GM12878 (cell line): ENCODE measurements around the gene CNN3. TPM values are rescaled to one million over a fixed set of nuclear protein-coding genes. Genes with fewer than 3 reads are reported as not detected.

Source experiments
- ATAC-seq: fragments of 200-7000 bp; cut with Tn5 transposase; 3 replicates; pipeline ENCODE4 v1.9.1; 2020; ENCODE audit warnings: mild to moderate bottlenecking, moderate library complexity
- BruUV-seq: library from RNA; stranded (reverse); fragments of 400-500 nt; replicated peaks from 2 replicates; lab custom pipeline; 2021; lab: Mats Ljungman, UMichigan
- CTCF ChIA-PET: fragments of 300-600 bp; sonication (Branson Sonifier 250); formaldehyde crosslinking; extraction: SDS; loops from one replicate; lab custom pipeline; 2021; ENCODE audit warnings: inconsistent platforms; lab: Yijun Ruan, JAX
- POLR2A ChIA-PET: fragments of 350-600 bp; formaldehyde crosslinking; extraction: SDS; loops from one replicate; lab custom pipeline; 2021; ENCODE audit warnings: inconsistent platforms; lab: Charles Lee
- RAD21 ChIA-PET: fragments of 300-600 bp; sonication (Branson Sonifier 250); formaldehyde crosslinking; loops from one replicate; lab custom pipeline; 2023; ENCODE audit warnings: antibody characterized with exemption; ENCODE audit not compliant: unreplicated experiment; lab: Charles Lee
- SMC1A ChIA-PET: fragments of 300-600 bp; sonication (Branson Sonifier 250); formaldehyde crosslinking; loops from one replicate; lab custom pipeline; 2023; ENCODE audit not compliant: unreplicated experiment, uncharacterized antibody; lab: Charles Lee
- DNase-seq: peaks from one replicate; pipeline ENCODE4 v3.0.0-alpha.2; 2011; ENCODE audit warnings: low read depth, low spot score
- FAIRE-seq: peaks from 3 replicates; lab custom pipeline; 2011; peaks lifted over from hg19 to GRCh38; lab: Jason Lieb, UNC
- H2AFZ ChIP-seq: 2 replicates; pipeline ENCODE4 v1.6.0; 2011; ENCODE audit warnings: low read depth, low read length, control low read depth; ENCODE audit not compliant: control insufficient read depth
- H3K27ac ChIP-seq: 2 replicates; pipeline ENCODE4 v1.5.1; 2011; ENCODE audit warnings: control low read depth; ENCODE audit not compliant: control insufficient read depth, insufficient read depth
- H3K27me3 ChIP-seq, 2 experiments: replicated peaks in 1 of 2; 2 replicates each; pipeline versions ENCODE4 v1.6.0 to v1.6.1; 2011; ENCODE audit warnings: low read length in 1 of 2; ENCODE audit not compliant: control insufficient read depth in 2 of 2, insufficient read depth in 2 of 2
- H3K36me3 ChIP-seq, 2 experiments: 2 replicates each; pipeline ENCODE4 v1.5.1; 2011; ENCODE audit warnings: low read length in 1 of 2; ENCODE audit not compliant: control insufficient read depth in 2 of 2, insufficient read depth in 2 of 2
- H3K4me1 ChIP-seq: 2 replicates; pipeline ENCODE4 v1.6.1; 2011; ENCODE audit warnings: mild to moderate bottlenecking, low read length, moderate library complexity, mixed read lengths; ENCODE audit not compliant: control insufficient read depth, insufficient read depth
- H3K4me2 ChIP-seq: 2 replicates; pipeline ENCODE4 v1.6.0; 2011; ENCODE audit warnings: control low read depth; ENCODE audit not compliant: control insufficient read depth, insufficient read depth
- H3K4me3 ChIP-seq: fragments of 200-600 bp; sonication (generic); 2 replicates; pipeline ENCODE4 v1.5.1; 2016
- H3K79me2 ChIP-seq: 2 replicates; pipeline ENCODE4 v1.6.0; 2011; ENCODE audit warnings: low read length; ENCODE audit not compliant: control insufficient read depth, insufficient read depth
- H3K9ac ChIP-seq: 2 replicates; pipeline ENCODE4 v1.8.0; 2011; ENCODE audit warnings: low read length, control low read depth, mixed read lengths; ENCODE audit not compliant: control insufficient read depth, insufficient read depth
- H3K9me3 ChIP-seq: replicated peaks from 3 replicates; pipeline ENCODE4 v1.5.1; 2011; ENCODE audit warnings: mild to moderate bottlenecking, low read length; ENCODE audit not compliant: control insufficient read depth, insufficient read depth
- H4K20me1 ChIP-seq: 2 replicates; pipeline ENCODE4 v1.6.0; 2011; ENCODE audit not compliant: control insufficient read depth, insufficient read depth
- BHLHE40 ChIP-seq, 2 experiments: fragments of 450-650 bp in 1 of 2; IDR thresholded peaks; 2 replicates each; pipeline ENCODE4 v1.6.1; 2011 to 2017; ENCODE audit warnings: low read depth in 2 of 2, borderline replicate concordance in 1 of 2, improper control_type of control experiment in 1 of 2, low read length in 1 of 2, mild to moderate bottlenecking in 1 of 2
- HSF1 ChIP-seq: fragments of 150-350 bp; IDR thresholded peaks from 2 replicates; pipeline ENCODE4 v1.6.1; 2014; ENCODE audit warnings: mild to moderate bottlenecking, low read depth, low read length
- KLF5 ChIP-seq: fragments of 450-650 bp; IDR thresholded peaks from 2 replicates; pipeline ENCODE4 v1.6.1; 2014; ENCODE audit warnings: mild to moderate bottlenecking; ENCODE audit not compliant: partially characterized antibody
- RBBP5 ChIP-seq: fragments of 200-600 bp; sonication (generic); conservative IDR thresholded peaks from 2 replicates; pipeline ENCODE4 v1.6.1; 2016
- REST ChIP-seq: IDR thresholded peaks from 2 replicates; pipeline ENCODE4 v1.6.1; 2012; ENCODE audit warnings: mild to moderate bottlenecking, low read depth, low read length
- SPI1 ChIP-seq: IDR thresholded peaks from 2 replicates; pipeline ENCODE4 v1.6.1; 2011; ENCODE audit warnings: low read depth, mild to moderate bottlenecking, low read length, moderate library complexity, borderline replicate concordance; ENCODE audit not compliant: insufficient read depth
- WGBS: methylation state at CpG from one replicate; pipeline ENCODE4 v1.1.6; 2016; ENCODE audit warnings: low lambda C conversion rate; ENCODE audit not compliant: insufficient replicate concordance, insufficient coverage; ENCODE audit errors: missing lambda C conversion rate; 5-methylcytosine and 5-hydroxymethylcytosine counted together
- in situ Hi-C: fragments of 300-500 bp; cut with MboI; formaldehyde crosslinking; loops from 9 replicates; pipeline ENCODE4 v1.14.3; 2018; ENCODE audit warnings: mixed read lengths
- intact Hi-C: fragments of 100-400 bp; cut with micrococcal nuclease; formaldehyde crosslinking; loops from one replicate; pipeline ENCODE4 v1.14.2; 2022; ENCODE audit not compliant: unreplicated experiment
- polyA plus RNA-seq, 11 experiments: library from polyadenylated mRNA; depleted of rRNA in 4 of 11; unstranded in 6 of 11; stranded (reverse) in 5 of 11; fragments of >200 nt; fragmentation: Nextera tagmentation in 4 of 11; fragmentation: Illumina TruSeq in 1 of 11; extraction: Ambion mirVana in 4 of 11; extraction: Trizol in 1 of 11; gene quantifications; 1 replicate in 1 of 11; 2 replicates in 10 of 11; pipeline versions ENCODE4 v1.2.1 to v1.2.3, GENCODE V29; 2011 to 2016; ENCODE audit warnings: inconsistent platforms in 2 of 11, missing spikeins in 2 of 11, low read depth in 1 of 11
- total RNA-seq, 4 experiments: library from RNA; depleted of rRNA in 3 of 4; stranded (reverse); fragments of >200 nt in 3 of 4; fragmentation: Illumina TruSeq in 1 of 4; extraction: Trizol in 1 of 4; gene quantifications; 2 replicates each; pipeline versions ENCODE4 v1.2.1 to v1.2.3, GENCODE V29; 2013 to 2021

CNN3 gene
- total and polyA plus RNA-seq, 10 of the 15 experiments (the other 5 are each of a cell fraction or from before 2014, with no cell fraction given), result 0.20 to 48.4 (median 34.3) TPM

- no peak overlapping the region for H3K4me3 ChIP-seq
- TF ChIP-seq KLF5 (no peak), HSF1 (no peak), BHLHE40 (IDR thresholded peaks at IDR 0.05; ENCODE audit: borderline replicate concordance in 1 of 2, low read depth in 2 of 2, low read length in 1 of 2) (no peak), SPI1 (no peak), RBBP5 (no peak), REST (no peak)
- TF ChIP-seq, all 136 proteins: peak for 0
- RAD21 ChIA-PET, result no interaction called here
- no peak overlapping the region for H3K9ac ChIP-seq
- 27% methylated on average over 4 of the region's 4 CpGs for WGBS
- no peak overlapping the region for H3K27ac ChIP-seq
- FAIRE-seq, result no peak
- no peaks in the 10 kb centered on the region for H3K27me3 ChIP-seq
- no peak overlapping the region for H2AFZ ChIP-seq
- no peaks in the 10 kb centered on the region for H3K4me1 ChIP-seq
- no peak overlapping the region for H3K4me2 ChIP-seq
- no TSS peak for BruUV-seq
- no peak for DNase-seq
- POLR2A ChIA-PET, result no interaction called here
- no peaks in the 10 kb centered on the region for H3K9me3 ChIP-seq
- SMC1A ChIA-PET, result interaction anchor here (0.8 kb wide), 1 partner anchor 22 kb away, joined by 3 read pairs; no protein-coding TSS in a partner anchor
- no peaks in the 10 kb centered on the region for H3K79me2 ChIP-seq
- intact Hi-C loops, result no loop called here
- CTCF ChIA-PET, result no interaction called here
- H4K20me1 ChIP-seq, result no peaks in the 10 kb centered on the region
- in situ Hi-C loops, result no loop called here
- no peak for ATAC-seq
- no peaks in the 10 kb centered on the region for H3K36me3 ChIP-seq
Observed at GRCh38 chr1:94894630-94895029, 32.3 kb downstream of the CNN3 start.
